A549 (cell line): ENCODE data around the gene LRCH2. TPM values are rescaled to one million over a fixed set of nuclear protein-coding genes. Genes with fewer than 3 reads are reported as not detected.

Experiments used
- ATAC-seq, 2 experiments: fragments of 200-7000 bp in 1 of 2; fragments of >200 bp in 1 of 2; cut with Nextera tagmentation in 1 of 2; cut with Tn5 transposase in 1 of 2; 3 replicates each; pipeline versions ENCODE4 v1.8.0 to v1.9.1; 2018 to 2020; ENCODE audit warnings: mild to moderate bottlenecking in 1 of 2, moderate library complexity in 1 of 2
- CTCF ChIA-PET: fragments of 300-600 bp; sonication (Branson Sonifier 250); formaldehyde crosslinking; extraction: SDS; loops from one replicate; lab custom pipeline; 2021; ENCODE audit warnings: antibody characterized with exemption, inconsistent platforms; lab: Yijun Ruan, JAX
- POLR2A ChIA-PET: fragments of 350-600 bp; formaldehyde crosslinking; extraction: SDS; loops from one replicate; lab custom pipeline; 2021; ENCODE audit warnings: antibody characterized with exemption, inconsistent platforms; lab: Yijun Ruan, JAX
- DNase-seq, 2 experiments: peaks; one replicate each; pipeline versions ENCODE4 v3.0.0 to v3.0.0-alpha.2; 2011 to 2016; ENCODE audit warnings: low read depth in 1 of 2, low spot score in 1 of 2
- FAIRE-seq: peaks from 2 replicates; lab custom pipeline; 2011; peaks lifted over from hg19 to GRCh38; lab: Jason Lieb, UNC
- H3K27ac ChIP-seq, 2 experiments: fragments of >200 bp; sonication (Bioruptor Twin); formaldehyde crosslinking; 3 replicates each; pipeline ENCODE4 v1.5.1; 2016 to 2017
- H3K4me1 ChIP-seq: fragments of >200 bp; sonication (Bioruptor Twin); formaldehyde crosslinking; 3 replicates; pipeline ENCODE4 v1.6.1; 2016
- H3K4me2 ChIP-seq: fragments of >200 bp; sonication (Bioruptor Twin); formaldehyde crosslinking; 3 replicates; pipeline ENCODE4 v1.6.1; 2016
- H3K4me3 ChIP-seq: fragments of >200 bp; sonication (Bioruptor Twin); formaldehyde crosslinking; 3 replicates; pipeline ENCODE4 v1.5.1; 2016
- H3K9me3 ChIP-seq: fragments of >200 bp; sonication (Bioruptor Twin); formaldehyde crosslinking; 3 replicates; pipeline ENCODE4 v1.6.1; 2016
- ATOH8 ChIP-seq: fragments of 250-450 bp; sonication (Bioruptor Pico); IDR thresholded peaks from 2 replicates; pipeline ENCODE4 v1.5.0; 2020; ENCODE audit warnings: low read depth, mild to moderate bottlenecking, moderate library complexity
- CBX2 ChIP-seq: fragments of 200-600 bp; sonication (generic); IDR thresholded peaks from 2 replicates; pipeline ENCODE4 v1.6.1; 2016; ENCODE audit warnings: low read depth, mild to moderate bottlenecking, borderline replicate concordance
- CHD2 ChIP-seq: fragments of 150-350 bp; IDR thresholded peaks from 2 replicates; pipeline ENCODE4 v1.6.1; 2014; ENCODE audit warnings: low read length; ENCODE audit not compliant: partially characterized antibody
- CHD4 ChIP-seq: fragments of 200-600 bp; sonication (generic); IDR thresholded peaks from 2 replicates; pipeline ENCODE4 v1.6.1; 2016; ENCODE audit warnings: antibody characterized with exemption, mild to moderate bottlenecking, borderline replicate concordance
- ESRRA ChIP-seq: fragments of 150-350 bp; IDR thresholded peaks from 2 replicates; pipeline ENCODE4 v1.6.1; 2014; ENCODE audit warnings: mild to moderate bottlenecking, low read length, borderline replicate concordance
- FOSB ChIP-seq: fragments of 250-450 bp; sonication (Bioruptor Pico); IDR thresholded peaks from 2 replicates; pipeline ENCODE4 v1.5.0; 2020; ENCODE audit warnings: mild to moderate bottlenecking, moderate library complexity
- FOSL2 ChIP-seq, 2 experiments: fragments of 450-650 bp in 1 of 2; fragments of >200 bp in 1 of 2; sonication (Bioruptor Twin) in 1 of 2; formaldehyde crosslinking; IDR thresholded peaks; 2 replicates each; pipeline versions ENCODE4 v1.5.0 to v1.6.1; 2016 to 2020; ENCODE audit warnings: mild to moderate bottlenecking in 1 of 2, moderate library complexity in 1 of 2
- FOXS1 ChIP-seq: fragments of 250-450 bp; sonication (Bioruptor Pico); IDR thresholded peaks from 2 replicates; pipeline ENCODE4 v1.5.0; 2020; ENCODE audit warnings: mild to moderate bottlenecking, moderate library complexity
- GATA3 ChIP-seq: IDR thresholded peaks from 2 replicates; pipeline ENCODE4 v1.6.1; 2012; ENCODE audit warnings: borderline replicate concordance
- HDAC2 ChIP-seq: fragments of 200-600 bp; sonication (generic); IDR thresholded peaks from 2 replicates; pipeline ENCODE4 v1.6.1; 2016
- HEYL ChIP-seq: fragments of 250-450 bp; sonication (Bioruptor Pico); IDR thresholded peaks from 2 replicates; pipeline ENCODE4 v1.8.0; 2021; ENCODE audit warnings: mild to moderate bottlenecking, moderate library complexity
- HMGXB4 ChIP-seq: fragments of 250-450 bp; sonication (Bioruptor Pico); IDR thresholded peaks from 2 replicates; pipeline ENCODE4 v1.5.0; 2021; ENCODE audit warnings: mild to moderate bottlenecking, moderate library complexity, borderline replicate concordance
- HOXB13 ChIP-seq: fragments of 250-450 bp; sonication (Bioruptor Pico); IDR thresholded peaks from 2 replicates; pipeline ENCODE4 v1.5.0; 2020; ENCODE audit warnings: low read depth, mild to moderate bottlenecking, moderate library complexity
- HOXB5 ChIP-seq: fragments of 250-450 bp; sonication (Bioruptor Pico); IDR thresholded peaks from 2 replicates; pipeline ENCODE4 v1.5.0; 2020; ENCODE audit warnings: mild to moderate bottlenecking, moderate library complexity
- KDM1A ChIP-seq: fragments of 200-600 bp; sonication (generic); IDR thresholded peaks from 2 replicates; pipeline ENCODE4 v1.6.1; 2016; ENCODE audit warnings: low read depth, mild to moderate bottlenecking
- MAZ ChIP-seq: fragments of 150-350 bp; IDR thresholded peaks from 2 replicates; pipeline ENCODE4 v1.6.1; 2014; ENCODE audit warnings: antibody characterized with exemption, low read depth, low read length, borderline replicate concordance
- MYC ChIP-seq: IDR thresholded peaks from 2 replicates; pipeline ENCODE4 v1.6.1; 2012; ENCODE audit warnings: mild to moderate bottlenecking, inconsistent platforms, low read length, improper control_type of control experiment, borderline replicate concordance
- NR3C1 ChIP-seq: fragments of >200 bp; sonication (Bioruptor Twin); formaldehyde crosslinking; IDR thresholded peaks from 3 replicates; pipeline ENCODE4 v1.6.1; 2017
- POLR2A ChIP-seq: IDR thresholded peaks from 2 replicates; pipeline ENCODE4 v1.6.1; 2012; ENCODE audit warnings: mild to moderate bottlenecking, low read length
- RARB ChIP-seq: fragments of 250-450 bp; sonication (Bioruptor Pico); IDR thresholded peaks from 2 replicates; pipeline ENCODE4 v1.8.0; 2021; ENCODE audit warnings: mild to moderate bottlenecking, moderate library complexity
- RFX5 ChIP-seq: fragments of 450-650 bp; IDR thresholded peaks from 2 replicates; pipeline ENCODE4 v1.7.1; 2014; ENCODE audit warnings: antibody characterized with exemption, mild to moderate bottlenecking, moderate library complexity
- RNF2 ChIP-seq: fragments of 200-600 bp; sonication (generic); IDR thresholded peaks from 2 replicates; pipeline ENCODE4 v1.6.1; 2016; ENCODE audit warnings: low read depth, mild to moderate bottlenecking, antibody characterized with exemption, moderate library complexity, borderline replicate concordance
- SMC3 ChIP-seq: fragments of >200 bp; sonication (Bioruptor Twin); formaldehyde crosslinking; IDR thresholded peaks from 3 replicates; pipeline ENCODE4 v1.6.1; 2018; ENCODE audit warnings: inconsistent platforms
- TP53 ChIP-seq: fragments of 250-450 bp; sonication (Bioruptor Pico); IDR thresholded peaks from 2 replicates; pipeline ENCODE4 v1.5.0; 2021; ENCODE audit warnings: mild to moderate bottlenecking, moderate library complexity
- ZC3H11A ChIP-seq: fragments of 450-650 bp; IDR thresholded peaks from 2 replicates; pipeline ENCODE4 v1.6.1; 2014; ENCODE audit warnings: antibody characterized with exemption, mild to moderate bottlenecking
- ZNF302 ChIP-seq: fragments of 250-450 bp; sonication (Bioruptor Pico); IDR thresholded peaks from 2 replicates; pipeline ENCODE4 v1.9.0; 2021; ENCODE audit warnings: inconsistent platforms, mild to moderate bottlenecking, moderate library complexity
- WGBS: methylation state at CpG from one replicate; pipeline ENCODE4 v1.1.6; 2017; ENCODE audit errors: missing lambda C conversion rate; 5-methylcytosine and 5-hydroxymethylcytosine counted together
- polyA plus RNA-seq, 4 experiments: library from polyadenylated mRNA; depleted of rRNA in 3 of 4; stranded (reverse); fragments of >200 nt; fragmentation: RNase III in 1 of 4; extraction: RNeasy Plus Mini Kit Qiagen cat#74134 plus additional on column Dnase treatment in 1 of 4; gene quantifications; 2 replicates in 3 of 4; 3 replicates in 1 of 4; pipeline ENCODE4 v1.2.3, GENCODE V29; 2011 to 2017
- TF ChIP-seq, protein P1 (sequence below): IDR thresholded peaks from 2 replicates; pipeline ENCODE4 v1.6.1; 2012

The LRCH2 gene
- polyA plus RNA-seq, 2 of the 4 experiments (the other 2 are of a cell fraction), result 0.01 to 0.05 TPM

DNA sequence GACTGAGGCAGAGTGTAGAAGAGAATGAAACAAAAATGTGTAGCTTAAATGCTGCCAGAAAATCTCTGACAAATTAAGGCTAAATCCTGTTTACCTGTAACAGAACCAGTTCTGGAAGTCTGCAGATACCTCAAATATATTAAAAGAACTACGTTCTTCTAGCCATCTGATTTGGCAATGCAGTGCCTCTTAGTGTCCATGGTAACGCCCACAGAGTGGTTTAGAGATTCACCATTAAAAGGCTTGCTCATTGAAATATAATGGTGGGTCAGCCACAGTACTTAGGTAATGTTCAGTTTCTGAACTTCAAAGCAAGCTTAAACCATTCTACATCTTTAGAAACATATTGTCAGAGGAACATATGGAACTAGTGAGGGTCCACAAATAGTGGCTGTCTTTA lies 32.4 kb upstream of the LRCH2 start (continued):
- TF ChIP-seq HMGXB4 (no peak), GATA3 (no peak)

GRCh38 chrX:115264009-115264408 lies 30.1 kb upstream of the LRCH2 start:
- Histone ChIP-seq H3K27ac (no peak overlapping the region), H3K9me3 (no peaks in the 10 kb centered on the region), H3K4me1 (no peaks in the 10 kb centered on the region), H3K4me3 (no peak overlapping the region), H3K4me2 (no peak overlapping the region)
- TF ChIP-seq CHD2, result no peak
- TF ChIP-seq HOXB13, result no peak
- TF ChIP-seq HOXB5 (CRISPR knock-in tag), result no peak
- no peak for TF ChIP-seq ATOH8 (CRISPR knock-in tag)
- TF ChIP-seq KDM1A, result no peak
- FAIRE-seq, result peak; percentile 18
- DNase-seq, result no peak
- POLR2A ChIA-PET, result no interaction called here
- no peak for ATAC-seq
- 62% methylated on average over 2 of the region's 2 CpGs for whole genome bisulfite sequencing
- CTCF ChIA-PET, result interaction anchor here (0.6 kb wide), 1 partner anchor 339 kb away, joined by 3 read pairs; no protein-coding TSS in a partner anchor

DNA sequence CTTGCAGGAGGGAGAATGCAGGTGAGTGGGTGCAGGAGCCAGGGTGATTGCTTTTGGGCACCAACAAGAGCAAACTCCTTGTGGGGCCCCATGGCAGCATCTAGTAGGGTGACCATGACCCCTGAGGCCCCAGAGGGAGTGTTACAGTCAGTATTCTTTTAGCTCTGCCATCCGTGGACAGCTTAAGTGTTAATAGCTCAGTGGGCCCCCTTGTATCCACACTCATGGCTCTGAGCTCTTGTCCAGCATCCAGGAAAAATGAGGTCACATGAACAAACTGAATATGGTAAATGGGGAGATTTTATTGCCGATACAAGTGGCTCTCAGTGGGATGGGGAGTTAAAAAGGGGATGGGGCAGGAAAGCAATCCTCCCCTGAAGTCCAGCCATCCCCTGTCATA lies 27.3 kb upstream of the LRCH2 start:
- Histone ChIP-seq H3K4me1 (no peaks in the 10 kb centered on the region), H3K4me3 (no peak overlapping the region), H3K9me3 (no peaks in the 10 kb centered on the region), H3K4me2 (no peak overlapping the region), H3K27ac (no peak overlapping the region)
- WGBS, result 85% methylated on average over 1 of the region's 2 CpGs
- POLR2A ChIA-PET, result interaction anchor here (0.7 kb wide), 1 partner anchor 9 kb away, joined by 5 read pairs; no protein-coding TSS in a partner anchor
- CTCF ChIA-PET, result no interaction called here
- TF ChIP-seq CBX2 (no peak), POLR2A (no peak), FOXS1 (CRISPR knock-in tag) (no peak), ESRRA (no peak), MAZ (no peak), RFX5 (no peak), SMC3 (no peak), FOSB (no peak), RNF2 (no peak), ZNF302 (CRISPR knock-in tag) (no peak), TP53 (no peak), HEYL (CRISPR knock-in tag) (no peak)
- ATAC-seq (no peak), DNase-seq (no peak), FAIRE-seq (no peak)

- Histone ChIP-seq H3K4me1 (no peaks in the 10 kb centered on the region), H3K9me3 (no peaks in the 10 kb centered on the region), H3K27ac (no peak overlapping the region), H3K4me3 (no peak overlapping the region), H3K4me2 (no peak overlapping the region)
- ATAC-seq (no peak), DNase-seq (no peak), FAIRE-seq (peak; percentile 39)
- CTCF ChIA-PET, result no interaction called here
- 92% methylated on average over 3 of the region's 3 CpGs for WGBS
- POLR2A ChIA-PET, result no interaction called here
- no peak for TF ChIP-seq HMGXB4
- TF ChIP-seq HEYL (CRISPR knock-in tag), result no peak
- TF ChIP-seq FOXS1 (CRISPR knock-in tag), result no peak
- no peak for TF ChIP-seq FOSL2 (IDR thresholded peaks at IDR 0.05)
- TF ChIP-seq FOSL2 (CRISPR knock-in tag; IDR thresholded peaks at IDR 0.05), result no peak
- TF ChIP-seq CHD2, result no peak
- TF ChIP-seq MYC, result no peak
- TF ChIP-seq RARB, result no peak
- no peak for TF ChIP-seq NR3C1
- TF ChIP-seq TP53, result no peak
- no peak for TF ChIP-seq ZC3H11A
- TF ChIP-seq CHD4, result no peak
- no peak for TF ChIP-seq HDAC2
- TF ChIP-seq ZNF302 (CRISPR knock-in tag), result no peak
- TF ChIP-seq, protein P1, sequence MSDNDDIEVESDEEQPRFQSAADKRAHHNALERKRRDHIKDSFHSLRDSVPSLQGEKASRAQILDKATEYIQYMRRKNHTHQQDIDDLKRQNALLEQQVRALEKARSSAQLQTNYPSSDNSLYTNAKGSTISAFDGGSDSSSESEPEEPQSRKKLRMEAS, result no peak
Observed at GRCh38 chrX:115260330-115260729, 26.4 kb upstream of the LRCH2 start.
